HS-27A (cell line): Measurements from ENCODE around the gene STRIT1.
A peak's percentile ranks its signal among the peaks of the same experiment; 100 is the strongest.

Experiments used
- DNase-seq: peaks from one replicate; pipeline ENCODE4 v3.0.0-alpha.2; 2012; ENCODE audit warnings: low read depth, missing footprints

The STRIT1 gene

GRCh38 chr3:155293516-155293915, at the start of gene STRIT1:
TSS of gene STRIT1 (minus strand) at chr3:155293683.
- no peak for DNase-seq

GRCh38 chr3:155342344-155342743, 48.9 kb upstream of the STRIT1 start:
- DNase-seq, result no peak

GRCh38 chr3:155339052-155339451, 45.6 kb upstream of the STRIT1 start:
- DNase-seq, result no peak

- no peak for DNase-seq
Measured at GRCh38 chr3:155335724-155336354, 42.4 kb upstream of the STRIT1 start.

GRCh38 chr3:155334914-155335723, 41.6 kb upstream of the STRIT1 start:
- DNase-seq, result no peak

GRCh38 chr3:155334215-155334913, 40.9 kb upstream of the STRIT1 start:
- DNase-seq, result no peak

GRCh38 chr3:155332716-155333115, 39.2 kb upstream of the STRIT1 start:
- no peak for DNase-seq

GRCh38 chr3:155331078-155331477, 37.6 kb upstream of the STRIT1 start:
- DNase-seq, result no peak

- no peak for DNase-seq
Measured at GRCh38 chr3:155330370-155330769, 36.9 kb upstream of the STRIT1 start.

- DNase-seq, result no peak
Measured at GRCh38 chr3:155329513-155330048, 36.1 kb upstream of the STRIT1 start.

GRCh38 chr3:155327871-155328270, 34.4 kb upstream of the STRIT1 start:
- DNase-seq, result no peak

- DNase-seq, result no peak
Measured at GRCh38 chr3:155327430-155327829, 33.9 kb upstream of the STRIT1 start.

- DNase-seq, result no peak
Measured at GRCh38 chr3:155326901-155327300, 33.4 kb upstream of the STRIT1 start.

GRCh38 chr3:155326244-155326643, 32.8 kb upstream of the STRIT1 start:
- no peak for DNase-seq

- no peak for DNase-seq
Measured at GRCh38 chr3:155325263-155325835, 31.9 kb upstream of the STRIT1 start.

GRCh38 chr3:155323063-155323666, 29.7 kb upstream of the STRIT1 start:
- peak; percentile 58 for DNase-seq

- no peak for DNase-seq
Measured at GRCh38 chr3:155321418-155321817, 27.9 kb upstream of the STRIT1 start.

- no peak for DNase-seq
Measured at GRCh38 chr3:155320934-155321333, 27.5 kb upstream of the STRIT1 start.

GRCh38 chr3:155318740-155319139, 25.3 kb upstream of the STRIT1 start:
- DNase-seq, result no peak

- no peak for DNase-seq
Measured at GRCh38 chr3:155317211-155317610, 23.7 kb upstream of the STRIT1 start.

- DNase-seq, result no peak
Measured at GRCh38 chr3:155316426-155316825, 22.9 kb upstream of the STRIT1 start.

GRCh38 chr3:155313916-155314315, 20.4 kb upstream of the STRIT1 start:
- no peak for DNase-seq
